ENCODE results near the gene DGKD.

The DGKD gene

DNA sequence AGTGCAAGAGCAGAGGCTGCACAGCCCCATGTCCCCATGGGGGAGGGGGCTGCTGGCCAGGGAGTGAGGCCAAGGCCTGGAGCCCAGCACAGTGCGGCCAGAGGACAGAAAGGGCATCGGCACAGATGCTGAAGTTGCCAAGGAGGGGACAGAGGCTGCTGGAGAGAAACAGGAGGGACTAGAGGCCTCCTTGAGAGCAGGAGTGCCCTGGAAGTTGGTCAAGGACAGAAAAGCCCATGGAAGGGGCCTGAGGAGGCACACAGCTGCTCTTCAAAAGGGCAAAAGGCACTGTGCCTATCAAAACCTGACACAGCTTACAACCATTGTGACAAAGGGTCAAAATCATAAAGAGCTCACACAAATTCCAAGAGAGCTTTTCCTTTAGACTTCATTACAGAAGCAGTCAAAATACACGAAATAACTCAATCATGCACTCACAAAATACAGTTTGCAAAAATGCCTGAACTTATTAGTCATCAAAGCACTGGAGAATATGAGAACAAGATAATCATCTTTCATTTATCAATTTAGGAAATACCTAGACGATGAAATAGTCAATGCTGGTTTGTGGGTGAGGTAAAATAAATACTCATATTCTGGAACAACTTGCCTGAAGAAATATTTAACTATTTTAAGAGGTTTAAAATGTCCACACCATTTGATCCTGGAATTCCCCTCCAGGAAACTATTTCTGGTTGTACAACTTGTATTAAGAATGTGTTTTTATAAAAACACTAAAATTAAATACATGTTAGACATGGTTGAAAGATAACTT lies 132.7 kb downstream of the DGKD start:
- Histone ChIP-seq H3K36me3 (peaks cover 5% of the 10 kb centered on the region; the same call in 1 of the 2 replicates), H3K9me3 (no peaks in the 10 kb centered on the region), H3K4me3 (ENCODE audit: low read depth, low read length) (no peak overlapping the region), H3K4me1 (no peaks in the 10 kb centered on the region; the same call in 1 of the 2 replicates), H3K27me3 (no peaks in the 10 kb centered on the region)
- TF ChIP-seq, protein P1, sequence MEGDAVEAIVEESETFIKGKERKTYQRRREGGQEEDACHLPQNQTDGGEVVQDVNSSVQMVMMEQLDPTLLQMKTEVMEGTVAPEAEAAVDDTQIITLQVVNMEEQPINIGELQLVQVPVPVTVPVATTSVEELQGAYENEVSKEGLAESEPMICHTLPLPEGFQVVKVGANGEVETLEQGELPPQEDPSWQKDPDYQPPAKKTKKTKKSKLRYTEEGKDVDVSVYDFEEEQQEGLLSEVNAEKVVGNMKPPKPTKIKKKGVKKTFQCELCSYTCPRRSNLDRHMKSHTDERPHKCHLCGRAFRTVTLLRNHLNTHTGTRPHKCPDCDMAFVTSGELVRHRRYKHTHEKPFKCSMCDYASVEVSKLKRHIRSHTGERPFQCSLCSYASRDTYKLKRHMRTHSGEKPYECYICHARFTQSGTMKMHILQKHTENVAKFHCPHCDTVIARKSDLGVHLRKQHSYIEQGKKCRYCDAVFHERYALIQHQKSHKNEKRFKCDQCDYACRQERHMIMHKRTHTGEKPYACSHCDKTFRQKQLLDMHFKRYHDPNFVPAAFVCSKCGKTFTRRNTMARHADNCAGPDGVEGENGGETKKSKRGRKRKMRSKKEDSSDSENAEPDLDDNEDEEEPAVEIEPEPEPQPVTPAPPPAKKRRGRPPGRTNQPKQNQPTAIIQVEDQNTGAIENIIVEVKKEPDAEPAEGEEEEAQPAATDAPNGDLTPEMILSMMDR (IDR thresholded peaks at IDR 0.05; ENCODE audit: low read depth, low read length), result no peak
- DNase-seq, result no peak

- TF ChIP-seq, protein P1 (IDR thresholded peaks at IDR 0.05; ENCODE audit: low read depth, low read length), result no peak
- Histone ChIP-seq H3K9me3 (no peaks in the 10 kb centered on the region), H3K4me1 (no peaks in the 10 kb centered on the region; the same call in 1 of the 2 replicates), H3K4me3 (ENCODE audit: low read depth, low read length) (no peak overlapping the region), H3K27me3 (no peaks in the 10 kb centered on the region), H3K36me3 (0 out of 2 replicates have a peak, but pooled peaks cover 5% of the 10 kb centered on the region)
- DNase-seq, result no peak
Observed at GRCh38 chr2:233487748-233488345, 133.6 kb downstream of the DGKD start.

- TF ChIP-seq, protein P1 (IDR thresholded peaks at IDR 0.05; ENCODE audit: low read depth, low read length), result no peak
- no peaks in the 10 kb centered on the region for H3K9me3 ChIP-seq
- H3K4me1 ChIP-seq, result no peaks in the 10 kb centered on the region; the same call in 1 of the 2 replicates
- no peak overlapping the region for H3K4me3 ChIP-seq (ENCODE audit: low read depth, low read length)
- H3K36me3 ChIP-seq, result 0 out of 2 replicates have a peak, but pooled peaks cover 5% of the 10 kb centered on the region
- H3K27me3 ChIP-seq, result no peaks in the 10 kb centered on the region
- DNase-seq, result no peak
Observed at GRCh38 chr2:233489143-233489542, 134.8 kb downstream of the DGKD start.

GRCh38 chr2:233489666-233490065 lies 135.4 kb downstream of the DGKD start:
- H3K27me3 ChIP-seq, result no peaks in the 10 kb centered on the region
- TF ChIP-seq, protein P1 (IDR thresholded peaks at IDR 0.05; ENCODE audit: low read depth, low read length), result no peak
- no peak for DNase-seq
- H3K36me3 ChIP-seq, result 0 out of 2 replicates have a peak, but pooled peaks cover 5% of the 10 kb centered on the region
- no peaks in the 10 kb centered on the region for H3K9me3 ChIP-seq
- no peaks in the 10 kb centered on the region; the same call in 1 of the 2 replicates for H3K4me1 ChIP-seq
- H3K4me3 ChIP-seq (ENCODE audit: low read depth, low read length), result no peak overlapping the region

DNA sequence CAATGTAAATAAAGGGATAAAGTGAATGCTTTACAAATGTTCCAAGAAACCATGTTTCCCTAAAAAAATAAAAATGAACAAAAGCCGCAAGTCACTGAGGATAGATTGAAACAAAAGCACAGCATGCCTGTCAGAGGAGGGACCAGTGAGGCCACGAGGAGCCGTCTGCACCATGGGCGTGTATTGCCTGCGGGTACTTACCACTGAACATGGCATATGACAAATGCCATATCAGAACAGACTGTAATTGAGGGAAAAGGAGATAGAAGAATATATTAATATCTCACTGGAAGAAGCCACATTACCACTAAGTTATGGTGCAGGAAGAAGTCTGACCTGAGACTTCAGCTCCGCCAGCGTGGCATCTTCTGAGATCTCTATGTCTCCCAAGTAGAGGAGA lies 136.5 kb downstream of the DGKD start:
- DNase-seq, result no peak
- H3K4me1 ChIP-seq, result no peaks in the 10 kb centered on the region; the same call in 1 of the 2 replicates
- 0 out of 2 replicates have a peak, but pooled peaks cover 3% of the 10 kb centered on the region for H3K36me3 ChIP-seq
- TF ChIP-seq, protein P1 (IDR thresholded peaks at IDR 0.05; ENCODE audit: low read depth, low read length), result no peak
- no peaks in the 10 kb centered on the region for H3K27me3 ChIP-seq
- H3K9me3 ChIP-seq, result no peaks in the 10 kb centered on the region
- H3K4me3 ChIP-seq (ENCODE audit: low read depth, low read length), result no peak overlapping the region

GRCh38 chr2:233491326-233491725 lies 137.0 kb downstream of the DGKD start:
- Histone ChIP-seq H3K4me1 (no peaks in the 10 kb centered on the region; the same call in 1 of the 2 replicates), H3K9me3 (no peaks in the 10 kb centered on the region), H3K4me3 (ENCODE audit: low read depth, low read length) (no peak overlapping the region), H3K36me3 (0 out of 2 replicates have a peak, but pooled peaks cover 3% of the 10 kb centered on the region), H3K27me3 (no peaks in the 10 kb centered on the region)
- DNase-seq, result no peak
- TF ChIP-seq, protein P1 (IDR thresholded peaks at IDR 0.05; ENCODE audit: low read depth, low read length), result no peak
